Measurements from ENCODE around the gene RAPGEF6.

RAPGEF6 gene

DNA sequence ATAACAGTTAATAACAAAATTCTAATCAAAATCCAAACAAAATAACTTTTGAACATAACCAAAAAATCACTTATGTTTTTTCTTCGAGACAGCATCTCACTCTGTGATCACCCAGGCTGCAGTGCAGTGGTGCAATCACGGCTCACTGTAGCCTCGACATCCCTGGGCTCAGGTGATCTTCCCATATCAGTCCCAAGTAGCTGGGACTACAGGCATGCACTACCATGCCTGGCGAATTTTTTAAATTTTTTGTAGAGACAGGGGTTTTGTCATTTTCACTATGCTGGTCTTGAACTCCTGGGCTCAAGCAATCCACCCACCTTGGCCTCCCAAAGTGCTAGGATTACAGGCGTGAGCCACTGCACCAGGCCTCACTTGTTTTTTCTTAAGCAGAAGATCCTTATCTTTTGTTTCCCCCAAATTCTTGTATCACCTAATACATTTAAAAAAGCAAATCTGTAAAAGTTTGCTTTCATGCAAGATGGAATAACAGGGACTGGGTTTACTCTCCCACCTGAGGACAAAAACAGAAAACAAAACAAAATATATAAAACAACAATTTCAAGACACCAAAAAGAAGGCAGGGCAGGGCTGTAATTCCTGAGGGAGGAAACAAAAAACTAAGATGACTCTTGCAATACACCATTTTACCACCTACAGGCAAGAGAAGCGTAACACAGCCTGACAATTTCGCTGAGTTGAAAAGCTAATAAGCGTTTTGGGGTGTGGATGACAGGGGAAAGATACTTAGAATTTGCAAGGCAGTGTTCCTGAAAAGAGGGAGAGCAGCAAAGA, 71.4 kb downstream of the RAPGEF6 start:
- no peak overlapping the region for H3K4me3 ChIP-seq (ENCODE audit: low read depth, low read length)
- DNase-seq (ENCODE audit: low read depth) = no peak

DNA sequence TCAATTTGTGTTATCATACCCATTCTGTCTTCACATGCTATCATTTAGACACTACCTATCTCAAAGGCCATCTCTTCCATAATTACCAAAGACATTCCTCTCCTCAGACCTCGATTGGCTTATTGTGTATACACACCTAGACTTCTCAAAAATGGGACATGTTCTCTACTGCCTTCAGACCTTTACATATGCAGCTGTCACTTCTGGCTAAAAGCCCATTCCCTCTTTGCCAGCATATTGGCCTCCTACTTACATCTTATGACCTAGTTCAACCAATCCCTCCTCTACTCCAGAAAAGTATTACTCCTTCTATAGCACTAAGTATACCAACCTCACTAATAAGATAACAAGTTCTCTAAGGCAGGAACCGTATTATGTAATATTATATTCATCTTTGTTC, 84.4 kb downstream of the RAPGEF6 start:
- no peak for DNase-seq (ENCODE audit: low read depth)
- H3K4me3 ChIP-seq (ENCODE audit: low read depth, low read length) = no peak overlapping the region
- TF ChIP-seq, protein P1, sequence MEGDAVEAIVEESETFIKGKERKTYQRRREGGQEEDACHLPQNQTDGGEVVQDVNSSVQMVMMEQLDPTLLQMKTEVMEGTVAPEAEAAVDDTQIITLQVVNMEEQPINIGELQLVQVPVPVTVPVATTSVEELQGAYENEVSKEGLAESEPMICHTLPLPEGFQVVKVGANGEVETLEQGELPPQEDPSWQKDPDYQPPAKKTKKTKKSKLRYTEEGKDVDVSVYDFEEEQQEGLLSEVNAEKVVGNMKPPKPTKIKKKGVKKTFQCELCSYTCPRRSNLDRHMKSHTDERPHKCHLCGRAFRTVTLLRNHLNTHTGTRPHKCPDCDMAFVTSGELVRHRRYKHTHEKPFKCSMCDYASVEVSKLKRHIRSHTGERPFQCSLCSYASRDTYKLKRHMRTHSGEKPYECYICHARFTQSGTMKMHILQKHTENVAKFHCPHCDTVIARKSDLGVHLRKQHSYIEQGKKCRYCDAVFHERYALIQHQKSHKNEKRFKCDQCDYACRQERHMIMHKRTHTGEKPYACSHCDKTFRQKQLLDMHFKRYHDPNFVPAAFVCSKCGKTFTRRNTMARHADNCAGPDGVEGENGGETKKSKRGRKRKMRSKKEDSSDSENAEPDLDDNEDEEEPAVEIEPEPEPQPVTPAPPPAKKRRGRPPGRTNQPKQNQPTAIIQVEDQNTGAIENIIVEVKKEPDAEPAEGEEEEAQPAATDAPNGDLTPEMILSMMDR (IDR thresholded peaks at IDR 0.05; ENCODE audit: control insufficient read depth, extremely low read depth, insufficient read depth) = no peak

More for the DNA sequence above, 71.4 kb downstream of the RAPGEF6 start:
- TF ChIP-seq, protein P1 (IDR thresholded peaks at IDR 0.05; ENCODE audit: control insufficient read depth, extremely low read depth, insufficient read depth) = no peak

DNA sequence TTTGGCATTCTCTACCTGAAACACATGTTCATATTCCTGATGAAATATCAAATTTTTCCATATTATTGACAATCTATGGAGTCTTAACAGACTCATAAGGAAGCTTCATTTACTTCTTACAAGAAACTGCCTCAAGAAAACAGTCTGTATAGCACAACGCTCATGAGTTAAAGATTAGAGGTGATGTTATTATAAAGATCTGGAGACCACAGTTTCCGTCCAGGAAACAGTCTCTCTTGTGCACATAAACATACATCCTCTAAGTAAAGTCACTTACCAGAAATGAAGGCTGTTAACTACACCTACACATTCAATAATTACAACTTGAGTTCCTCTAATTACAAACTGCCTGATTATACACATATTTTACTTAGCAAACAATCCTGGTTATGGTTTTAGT, 86.9 kb downstream of the RAPGEF6 start:
- no peak overlapping the region for H3K4me3 ChIP-seq (ENCODE audit: low read depth, low read length)
- TF ChIP-seq, protein P1 (IDR thresholded peaks at IDR 0.05; ENCODE audit: control insufficient read depth, extremely low read depth, insufficient read depth) = no peak
- DNase-seq (ENCODE audit: low read depth) = no peak

DNA sequence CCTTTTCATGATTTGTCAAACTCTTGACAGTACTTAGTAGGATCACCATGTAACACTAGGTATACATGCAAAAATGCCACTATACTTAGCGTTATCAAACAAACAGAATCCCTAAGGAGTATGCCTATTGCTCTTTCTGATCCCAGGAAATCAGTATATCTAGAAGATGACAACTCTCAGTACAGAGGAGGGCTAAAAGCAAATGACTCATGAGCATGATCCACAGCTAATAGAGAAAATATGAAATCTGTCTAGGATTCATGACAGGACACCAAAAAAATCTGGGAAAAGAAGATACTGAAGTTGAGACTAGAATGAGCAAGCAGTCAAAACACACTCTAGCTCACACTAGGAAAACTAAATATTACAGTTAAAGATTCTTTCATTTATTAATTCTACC, 89.2 kb downstream of the RAPGEF6 start:
- TF ChIP-seq, protein P1 (IDR thresholded peaks at IDR 0.05; ENCODE audit: control insufficient read depth, extremely low read depth, insufficient read depth) = no peak
- no peak overlapping the region for H3K4me3 ChIP-seq (ENCODE audit: low read depth, low read length)
- DNase-seq (ENCODE audit: low read depth) = no peak

DNA sequence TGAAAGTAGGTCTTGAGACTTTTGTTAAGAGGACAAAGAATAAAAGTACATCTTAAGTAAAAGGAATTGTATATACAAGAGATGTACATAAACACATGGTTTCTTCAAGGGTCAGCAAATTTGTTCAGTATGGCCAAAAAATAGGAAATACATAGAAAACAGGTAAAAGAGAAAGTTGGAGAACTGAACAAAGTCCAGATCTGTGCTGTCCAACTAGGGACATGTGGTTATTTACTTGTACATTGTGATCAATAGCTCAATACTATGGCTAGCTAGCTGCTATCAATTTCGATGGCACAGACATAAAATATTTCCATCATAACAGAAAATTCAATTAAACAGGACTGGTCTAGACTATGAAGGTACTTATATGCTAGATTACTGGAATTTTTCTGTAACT, 92.3 kb downstream of the RAPGEF6 start:
- TF ChIP-seq, protein P1 (IDR thresholded peaks at IDR 0.05; ENCODE audit: control insufficient read depth, extremely low read depth, insufficient read depth) = no peak
- DNase-seq (ENCODE audit: low read depth) = no peak
- no peak overlapping the region for H3K4me3 ChIP-seq (ENCODE audit: low read depth, low read length)

DNA sequence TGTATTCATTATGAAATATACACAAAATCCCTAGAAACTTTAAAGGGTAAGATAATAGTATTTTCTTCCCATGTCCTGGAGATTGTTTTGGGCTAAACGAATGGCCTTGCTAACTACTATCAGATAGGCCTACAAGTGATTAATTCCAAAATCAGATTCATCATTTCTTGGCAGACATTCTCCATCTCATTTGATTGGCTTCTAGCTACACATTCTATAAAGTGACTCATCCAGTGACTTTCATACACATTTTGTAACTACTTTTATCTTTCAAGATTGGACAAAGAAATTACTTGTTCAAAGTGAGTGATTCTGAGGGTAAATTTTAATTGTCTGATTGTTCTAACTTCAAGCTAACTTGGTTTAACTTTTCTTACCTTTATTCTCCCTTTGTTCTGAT, 93.3 kb downstream of the RAPGEF6 start:
- no peak for DNase-seq (ENCODE audit: low read depth)
- TF ChIP-seq, protein P1 (IDR thresholded peaks at IDR 0.05; ENCODE audit: control insufficient read depth, extremely low read depth, insufficient read depth) = no peak
- no peak overlapping the region for H3K4me3 ChIP-seq (ENCODE audit: low read depth, low read length)

DNA sequence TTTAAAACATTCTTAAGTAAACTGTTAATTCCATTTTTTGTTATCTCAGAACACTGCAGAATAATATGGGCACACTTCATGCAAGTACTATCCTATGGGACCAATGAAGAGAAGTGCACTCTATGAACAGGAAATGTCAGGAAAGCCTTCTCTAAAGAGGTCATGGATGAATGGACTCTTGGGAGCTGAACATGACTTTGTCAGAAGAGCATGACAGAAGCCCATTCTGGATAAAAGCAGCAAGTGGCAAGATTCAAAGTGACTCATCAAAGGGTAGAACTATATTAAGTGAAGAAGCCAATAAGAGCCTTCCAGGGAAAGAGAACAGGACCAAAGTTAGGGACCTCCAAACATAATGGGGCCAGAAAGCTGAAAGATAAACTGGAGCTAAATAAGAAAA, 94.0 kb downstream of the RAPGEF6 start:
- TF ChIP-seq, protein P1 (IDR thresholded peaks at IDR 0.05; ENCODE audit: control insufficient read depth, extremely low read depth, insufficient read depth) = no peak
- DNase-seq (ENCODE audit: low read depth) = no peak
- no peak overlapping the region for H3K4me3 ChIP-seq (ENCODE audit: low read depth, low read length)

All from LNCaP clone FGC (cell line).